ENCODE data around the gene OR51E1. TPM values are rescaled to one million over a fixed set of nuclear protein-coding genes. Genes with fewer than 3 reads are reported as not detected.

OR51E1 gene
- total RNA-seq, 1 donor from 2014 or later = 2.4 TPM

Other genes with a start within 250 kb of the OR51E1 start
- gene OR52K2, start 194.7 kb upstream of the OR51E1 start, total RNA-seq (ENCODE audit: insufficient read depth, low replicate concordance) = not detected
- gene OR52K1, start 161.3 kb upstream of the OR51E1 start, total RNA-seq (ENCODE audit: insufficient read depth, low replicate concordance) = 0.96 TPM
- 1.9 TPM for gene OR52M1, start 98.8 kb upstream of the OR51E1 start, total RNA-seq (ENCODE audit: insufficient read depth, low replicate concordance)
- gene OR52I2, start 62.2 kb upstream of the OR51E1 start, total RNA-seq (ENCODE audit: insufficient read depth, low replicate concordance) = 4.8 TPM
- 5.5 TPM for gene OR52I1, start 49.9 kb upstream of the OR51E1 start, total RNA-seq (ENCODE audit: insufficient read depth, low replicate concordance)
- gene TRIM68, start 35.8 kb upstream of the OR51E1 start, total RNA-seq (ENCODE audit: insufficient read depth, low replicate concordance) = 12.5 TPM
- 3.1 TPM for gene OR51D1, start 6.5 kb upstream of the OR51E1 start, total RNA-seq (ENCODE audit: insufficient read depth, low replicate concordance)
- 6.0 TPM for gene OR51E2, start 53.9 kb downstream of the OR51E1 start, total RNA-seq (ENCODE audit: insufficient read depth, low replicate concordance)
- gene MMP26, start 60.8 kb downstream of the OR51E1 start, total RNA-seq (ENCODE audit: insufficient read depth, low replicate concordance) = not detected
- not detected for gene OR51F1, start 126.0 kb downstream of the OR51E1 start, total RNA-seq (ENCODE audit: insufficient read depth, low replicate concordance)
- gene OR52R1, start 160.4 kb downstream of the OR51E1 start, total RNA-seq (ENCODE audit: insufficient read depth, low replicate concordance) = not detected
- 1.7 TPM for gene OR51F2, start 177.3 kb downstream of the OR51E1 start, total RNA-seq (ENCODE audit: insufficient read depth, low replicate concordance)
- gene OR51S1, start 205.2 kb downstream of the OR51E1 start, total RNA-seq (ENCODE audit: insufficient read depth, low replicate concordance) = 2.9 TPM
- gene OR51T1, start 237.9 kb downstream of the OR51E1 start, total RNA-seq (ENCODE audit: insufficient read depth, low replicate concordance) = 2.2 TPM

All from umbilical cord (tissue), 1 donor.